Esophagus muscularis mucosa (tissue), 4 donors: ENCODE measurements around the gene TMEM263. TPM values are rescaled to one million over a fixed set of nuclear protein-coding genes. Genes with fewer than 3 reads are reported as not detected.

Source experiments
- DNase-seq: peaks from one replicate; pipeline ENCODE4 v3.0.0-alpha.2; 2017; ENCODE audit errors: extremely low spot score
- H3K27ac ChIP-seq, 4 donors: fragments of 200-600 bp; sonication (generic); replicated peaks in 1 of 4; 1 replicate in 3 of 4; 2 replicates in 1 of 4; pipeline ENCODE4 v1.5.1; 2016 to 2019; ENCODE audit warnings: mild to moderate bottlenecking in 1 of 4
- H3K27me3 ChIP-seq, 4 donors: fragments of 200-600 bp; sonication (generic); one replicate each; pipeline versions ENCODE4 v1.5.1 to v1.6.0; 2016 to 2019
- H3K36me3 ChIP-seq, 4 donors: fragments of 200-600 bp; sonication (generic); one replicate each; pipeline ENCODE4 v1.5.1; 2016 to 2019
- H3K4me1 ChIP-seq, 4 donors: fragments of 200-600 bp; sonication (generic); one replicate each; pipeline ENCODE4 v1.5.1; 2016 to 2019
- H3K4me3 ChIP-seq, 4 donors: fragments of 200-600 bp; sonication (generic); 1 replicate in 2 of 4; 2 replicates in 2 of 4; pipeline ENCODE4 v1.5.1; 2016 to 2019; ENCODE audit warnings: mild to moderate bottlenecking in 4 of 4, moderate library complexity in 1 of 4
- H3K9me3 ChIP-seq, 4 donors: fragments of 200-600 bp; sonication (generic); 1 replicate in 3 of 4; 2 replicates in 1 of 4; pipeline ENCODE4 v1.5.1; 2016 to 2019
- CTCF ChIP-seq, 3 experiments: fragments of 200-600 bp in 2 of 3; fragments of 450-650 bp in 1 of 3; sonication (generic) in 2 of 3; IDR thresholded peaks; one replicate each; pipeline ENCODE4 v1.5.1; 2017 to 2019; ENCODE audit warnings: antibody characterized with exemption in 3 of 3, mild to moderate bottlenecking in 2 of 3, moderate library complexity in 1 of 3
- EP300 ChIP-seq: sonication (generic); formaldehyde crosslinking; IDR thresholded peaks from one replicate; pipeline ENCODE4 v1.6.1; 2017; ENCODE audit warnings: antibody characterized with exemption
- POLR2A ChIP-seq: fragments of 450-650 bp; IDR thresholded peaks from one replicate; pipeline ENCODE4 v1.6.1; 2017; ENCODE audit warnings: antibody characterized with exemption, moderate library complexity, mild to moderate bottlenecking, low read depth
- POLR2AphosphoS5 ChIP-seq, 2 donors: sonication (generic); formaldehyde crosslinking; IDR thresholded peaks; one replicate each; pipeline ENCODE4 v1.6.1; 2017; ENCODE audit warnings: antibody characterized with exemption in 2 of 2
- WGBS: methylation state at CpG from one replicate; pipeline ENCODE4 v1.1.5; 2018; 5-methylcytosine and 5-hydroxymethylcytosine counted together
- intact Hi-C: fragments of 100-400 bp; cut with DNase I; formaldehyde crosslinking; loops from one replicate; pipeline ENCODE4 v1.15.1; 2023
- total RNA-seq, 4 donors: library from RNA; depleted of rRNA; stranded (reverse); fragments of >200 nt; gene quantifications; one replicate each; pipeline versions ENCODE4 v1.1.0 to v1.2.1, GENCODE V29; 2016

The TMEM263 gene
- total RNA-seq, 4 donors from 2014 or later, result 31.1 to 39.9 (median 34.5) TPM

- intact Hi-C loops, result no loop called here
- Histone ChIP-seq H3K36me3 (no peaks in the 10 kb centered on the region), H3K27ac (no peak overlapping the region), H3K9me3 (no peaks in the 10 kb centered on the region), H3K4me3 (no peak overlapping the region), H3K27me3 (no peaks in the 10 kb centered on the region), H3K4me1 (no peaks in the 10 kb centered on the region)
- 61% methylated on average over 3 of the region's 3 CpGs for WGBS
- TF ChIP-seq EP300, result no peak
- TF ChIP-seq POLR2A, result no peak
- TF ChIP-seq CTCF (IDR thresholded peaks at IDR 0.05), result no peak
- DNase-seq, result no peak
Observed at GRCh38 chr12:106924268-106924861, 31.3 kb upstream of the TMEM263 start.

GRCh38 chr12:106926657-106927056, 29.1 kb upstream of the TMEM263 start:
- Histone ChIP-seq H3K27me3 (no peaks in the 10 kb centered on the region), H3K4me3 (no peak overlapping the region), H3K4me1 (no peaks in the 10 kb centered on the region), H3K27ac (no peak overlapping the region), H3K36me3 (no peaks in the 10 kb centered on the region), H3K9me3 (no peaks in the 10 kb centered on the region)
- TF ChIP-seq POLR2AphosphoS5 (IDR thresholded peaks at IDR 0.05), result no peak
- no peak for TF ChIP-seq CTCF (IDR thresholded peaks at IDR 0.05)
- TF ChIP-seq EP300, result no peak
- no peak for TF ChIP-seq POLR2A
- intact Hi-C loops, result no loop called here
- WGBS, result 95% methylated on average over 1 of the region's 1 CpG
- DNase-seq, result peak; percentile 10

GRCh38 chr12:106934277-106934676, 21.4 kb upstream of the TMEM263 start:
- no peak for DNase-seq
- H3K4me1 ChIP-seq, result no peaks in the 10 kb centered on the region
- no peaks in the 10 kb centered on the region for H3K27me3 ChIP-seq
- H3K36me3 ChIP-seq, result no peaks in the 10 kb centered on the region
- no peak for TF ChIP-seq POLR2A
- TF ChIP-seq EP300, result no peak
- no peak for TF ChIP-seq CTCF (IDR thresholded peaks at IDR 0.05)
- no peak for TF ChIP-seq POLR2AphosphoS5 (IDR thresholded peaks at IDR 0.05)
- peaks cover 0 to 6% (median 2%) of the 10 kb centered on the region in 4 donors for H3K9me3 ChIP-seq
- WGBS, result 80% methylated on average over 3 of the region's 3 CpGs
- H3K27ac ChIP-seq, result no peak overlapping the region
- intact Hi-C loops, result no loop called here
- H3K4me3 ChIP-seq, result no peak overlapping the region

GRCh38 chr12:106941481-106942156, 14.1 kb upstream of the TMEM263 start:
- Histone ChIP-seq H3K27me3 (no peaks in the 10 kb centered on the region), H3K9me3 (no peaks in the 10 kb centered on the region), H3K27ac (no peak overlapping the region), H3K4me1 (no peaks in the 10 kb centered on the region), H3K4me3 (no peak overlapping the region), H3K36me3 (no peaks in the 10 kb centered on the region)
- TF ChIP-seq POLR2AphosphoS5 (IDR thresholded peaks at IDR 0.05), result no peak
- no peak for TF ChIP-seq CTCF (IDR thresholded peaks at IDR 0.05)
- no peak for TF ChIP-seq POLR2A
- TF ChIP-seq EP300, result no peak
- no peak for DNase-seq
- 64% methylated on average over 6 of the region's 6 CpGs for WGBS
- intact Hi-C loops, result no loop called here
